GM18519 (cell line): ENCODE data around the gene ERICH4.
"Not testable (repeated sequence)": the region's sequence is repeated elsewhere in the genome, so short reads cannot be mapped to it uniquely, and the experiment has no call there.

Experiments used
- ATAC-seq: cut with Tn5 transposase; IDR thresholded peaks from one replicate; pipeline ENCODE4 v1.9.1; 2021; ENCODE audit warnings: mild to moderate bottlenecking, moderate library complexity; ENCODE audit not compliant: unreplicated experiment, low FRiP score

ERICH4 gene

GRCh38 chr19:41433171-41433570 is 9.8 kb upstream of the ERICH4 start:
- ATAC-seq: no peak

GRCh38 chr19:41434450-41434849 is 8.5 kb upstream of the ERICH4 start:
- no peak for ATAC-seq

GRCh38 chr19:41435376-41435775 is 7.6 kb upstream of the ERICH4 start:
- not testable (repeated sequence) for ATAC-seq

GRCh38 chr19:41435936-41436673 is 6.9 kb upstream of the ERICH4 start:
- no peak for ATAC-seq

- ATAC-seq: no peak
Measured at GRCh38 chr19:41436674-41436951, 6.3 kb upstream of the ERICH4 start.

- ATAC-seq: no peak
Measured at GRCh38 chr19:41437944-41438574, 4.9 kb upstream of the ERICH4 start.

GRCh38 chr19:41439441-41440222 is 3.3 kb upstream of the ERICH4 start, which contains the start of gene DMAC2:
DMAC2 (minus strand) TSS chr19:41439912; CDS start chr19:41439899, 13 bp downstream.
- ATAC-seq: peak; percentile 56

GRCh38 chr19:41441321-41441945 is 1.5 kb upstream of the ERICH4 start:
- no peak for ATAC-seq

- no peak for ATAC-seq
Measured at GRCh38 chr19:41443813-41444455, 978 bp downstream of the ERICH4 start.

- ATAC-seq: no peak
Measured at GRCh38 chr19:41445575-41445974, 2.6 kb downstream of the ERICH4 start.

- no peak for ATAC-seq
Measured at GRCh38 chr19:41447732-41448332, 4.9 kb downstream of the ERICH4 start.

- no peak for ATAC-seq
Measured at GRCh38 chr19:41449079-41449864, 6.3 kb downstream of the ERICH4 start.

- no peak for ATAC-seq
Measured at GRCh38 chr19:41449865-41450178, 6.9 kb downstream of the ERICH4 start.

- ATAC-seq: no peak
Measured at GRCh38 chr19:41452584-41453275, 9.8 kb downstream of the ERICH4 start.

GRCh38 chr19:41455936-41456335 is 13.0 kb downstream of the ERICH4 start:
- ATAC-seq: no peak

GRCh38 chr19:41456342-41456918 is 13.5 kb downstream of the ERICH4 start:
- no peak for ATAC-seq

- no peak for ATAC-seq
Measured at GRCh38 chr19:41457241-41457640, 14.3 kb downstream of the ERICH4 start.

- no peak for ATAC-seq
Measured at GRCh38 chr19:41462497-41462896, 19.5 kb downstream of the ERICH4 start.
